ENCODE results near the gene TEX50.
A peak's percentile ranks its signal among the peaks of the same experiment; 100 is the strongest.
"Not testable (repeated sequence)": the region's sequence is repeated elsewhere in the genome, so short reads cannot be mapped to it uniquely, and the experiment has no call there.

Gene TEX50

DNA sequence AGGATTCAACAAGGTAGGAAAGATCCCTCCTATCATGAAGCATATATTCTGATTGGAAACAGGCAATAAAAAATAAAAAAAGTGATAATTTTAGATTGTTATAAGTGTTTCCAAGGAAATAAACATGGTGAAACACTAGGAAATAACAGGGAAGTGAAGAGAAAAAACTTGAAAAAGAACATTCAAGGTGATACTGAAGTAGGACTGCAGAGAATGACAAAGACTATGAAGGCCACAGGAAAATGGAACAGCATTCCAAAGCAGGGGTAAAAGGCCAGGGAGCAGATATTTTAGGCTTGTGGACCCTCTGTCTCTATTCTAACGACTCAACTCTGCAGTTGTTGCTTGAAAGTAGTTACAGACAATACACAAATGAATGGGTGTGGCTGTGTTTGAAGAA lies 26.6 kb downstream of the TEX50 start:
- no peak for DNase-seq (ENCODE audit: low spot score)

- no peak for DNase-seq (ENCODE audit: low spot score)
Observed at GRCh38 chr1:173663159-173663558, 28.0 kb downstream of the TEX50 start.

DNA sequence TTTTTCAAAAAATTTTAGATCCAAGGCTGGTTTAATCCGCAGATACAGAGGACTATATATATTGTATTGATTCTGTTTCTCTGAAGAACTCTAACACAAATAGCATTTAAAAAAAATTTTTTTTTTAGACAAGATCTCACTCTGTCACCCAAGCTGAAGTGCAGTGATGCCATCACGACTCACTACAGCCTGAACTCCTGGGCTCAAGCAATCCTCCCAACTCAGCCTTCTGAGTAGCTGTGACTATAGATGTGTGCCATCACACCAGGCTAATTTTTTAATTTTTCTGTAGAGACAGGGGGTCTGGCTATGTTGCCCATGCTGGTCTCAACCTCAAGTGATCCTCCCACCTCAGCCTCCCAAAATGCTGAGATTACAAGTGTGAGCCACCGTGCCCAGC lies 31.5 kb downstream of the TEX50 start:
- DNase-seq (ENCODE audit: low spot score), result no peak

DNA sequence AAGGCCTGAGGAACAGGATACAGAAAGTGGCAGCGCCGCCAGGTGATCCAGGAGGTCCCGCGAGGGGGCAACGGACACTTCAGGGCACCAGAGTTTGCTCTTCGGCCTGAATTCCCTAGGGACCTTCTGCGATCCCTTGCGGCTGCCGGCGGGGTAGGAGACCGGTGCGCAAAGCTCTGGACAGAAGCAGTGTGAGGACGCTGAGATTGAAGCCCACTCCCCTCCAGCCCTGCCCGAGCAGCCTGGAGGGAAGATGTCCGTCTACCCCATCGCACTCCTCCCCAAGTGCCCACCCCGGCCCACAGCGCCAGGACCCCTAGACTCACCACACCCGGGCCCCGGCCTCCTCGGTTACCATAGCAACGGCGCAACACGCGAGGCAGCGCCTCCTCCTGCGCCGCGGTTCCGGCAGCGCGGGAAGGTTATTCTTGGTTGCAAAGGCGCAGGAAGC lies 34.4 kb downstream of the TEX50 start, which contains the start of gene ANKRD45:
ANKRD45 (minus strand) TSS at position 361 of the 451 bp plus-strand sequence. CDS start 10,433 bp downstream, outside the sequence.
- DNase-seq (ENCODE audit: low spot score), result peak; percentile 64

DNA sequence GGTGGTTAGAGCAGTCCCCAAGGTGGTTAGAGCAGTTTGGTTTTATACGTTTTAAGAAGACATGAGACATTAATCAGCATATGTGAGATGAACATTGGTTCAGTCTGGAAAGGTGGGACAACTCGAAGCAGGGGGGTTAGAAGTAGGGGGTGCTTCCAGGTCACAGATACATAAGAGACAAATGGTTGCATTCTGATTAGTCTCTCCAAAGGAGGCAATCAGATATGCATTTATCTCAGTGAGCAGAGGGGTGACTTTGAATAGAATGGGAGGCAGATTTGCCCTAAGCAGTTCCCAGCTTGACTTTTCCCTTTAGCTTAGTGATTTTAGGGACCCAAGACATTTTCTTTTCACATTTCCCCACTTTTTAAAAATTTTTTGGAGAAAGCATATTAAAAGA lies 39.4 kb downstream of the TEX50 start:
- DNase-seq (ENCODE audit: low spot score), result not testable (repeated sequence)

DNA sequence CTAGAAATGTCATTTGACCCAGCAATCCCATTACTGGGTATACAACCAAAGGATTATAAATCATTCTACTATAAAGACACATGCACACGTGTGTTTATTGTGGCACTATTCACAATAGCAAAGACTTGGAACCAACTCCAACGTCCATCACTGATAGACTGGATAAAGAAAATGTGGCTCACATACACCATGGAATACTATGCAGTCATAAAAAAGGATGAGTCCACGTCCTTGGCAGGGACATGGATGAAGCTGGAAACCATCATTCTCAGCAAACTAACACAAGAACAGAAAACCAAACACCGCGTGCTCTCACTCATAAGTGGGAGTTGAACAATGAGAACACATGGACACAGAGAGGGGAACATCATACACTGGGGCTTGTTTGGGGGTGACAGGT lies 45.0 kb downstream of the TEX50 start:
- not testable (repeated sequence) for DNase-seq (ENCODE audit: low spot score)

DNA sequence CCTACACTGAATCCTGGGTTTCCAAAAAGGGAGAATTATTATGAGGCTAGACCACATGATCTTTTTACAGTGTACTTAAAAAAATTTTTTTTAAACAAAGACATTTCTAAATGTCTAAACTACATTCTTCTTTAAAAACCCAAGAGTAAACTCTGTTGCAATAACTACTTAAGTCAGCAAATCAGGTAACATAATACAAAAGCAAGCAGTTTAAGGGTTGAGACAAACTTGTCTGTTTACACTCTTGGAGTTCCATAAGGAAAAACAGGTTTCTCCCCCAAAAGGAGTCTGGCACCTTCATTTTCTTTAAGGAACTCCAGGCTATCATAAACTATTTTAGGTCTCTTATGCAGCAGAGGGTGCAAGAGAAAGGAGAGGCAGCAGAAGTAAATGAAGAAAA lies 47.0 kb downstream of the TEX50 start:
- DNase-seq (ENCODE audit: low spot score), result no peak

DNA sequence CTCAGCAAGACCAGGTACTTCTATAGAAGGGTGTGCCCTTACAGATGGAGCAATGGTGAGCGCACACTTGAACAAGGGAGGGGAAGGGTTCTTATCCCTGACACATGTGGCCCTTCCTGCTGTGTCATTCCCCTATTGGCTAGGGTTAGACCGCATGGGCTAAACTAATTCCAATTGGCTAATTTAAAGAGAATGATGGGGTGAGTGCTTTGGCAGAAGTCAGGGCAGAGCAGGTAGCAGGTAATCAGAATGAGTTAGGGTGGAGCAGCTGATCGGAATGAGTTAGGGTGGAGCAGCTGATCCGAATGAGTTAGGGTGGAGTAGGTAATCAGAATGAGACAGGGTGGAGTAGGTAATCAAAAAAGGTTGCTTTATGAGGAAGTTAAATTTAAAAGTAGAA lies 48.7 kb downstream of the TEX50 start:
- not testable (repeated sequence) for DNase-seq (ENCODE audit: low spot score)

- DNase-seq (ENCODE audit: low spot score), result not testable (repeated sequence)
Observed at GRCh38 chr1:173685121-173685520, 50.0 kb downstream of the TEX50 start.
